OCI-LY3 (cell line): Measurements from ENCODE around the gene CACTIN.

ENCODE experiments used
- H2AFZ ChIP-seq: fragments of 200-600, 300-600 bp; shearing (Covaris generic); 2 replicates; pipeline ENCODE4 v1.6.0; 2014; ENCODE audit warnings: antibody characterized with exemption, low read depth, low read length
- H3K27ac ChIP-seq: fragments of 200-600, 300-600 bp; sonication (generic); 2 replicates; pipeline ENCODE4 v1.5.1; 2014; ENCODE audit warnings: mild to moderate bottlenecking, low read length, moderate library complexity, mixed read lengths
- H3K27me3 ChIP-seq: fragments of 200-600, 300-600 bp; sonication (generic); 2 replicates; pipeline ENCODE4 v1.6.1; 2014; ENCODE audit warnings: low read depth, low read length, mixed read lengths
- H3K36me3 ChIP-seq: fragments of 200-600, 300-600 bp; sonication (generic); replicated peaks from 2 replicates; pipeline ENCODE3; 2014; ENCODE audit warnings: low read depth, low read length, mixed read lengths
- H3K4me1 ChIP-seq: fragments of 300-600, 200-600 bp; sonication (generic); 2 replicates; pipeline ENCODE4 v1.6.1; 2014; ENCODE audit warnings: low read length, mixed read lengths
- H3K4me2 ChIP-seq: fragments of 200-600, 300-600 bp; sonication (generic); 2 replicates; pipeline ENCODE4 v1.6.1; 2014; ENCODE audit warnings: low read length, mixed read lengths
- H3K4me3 ChIP-seq: fragments of 300-600, 200-600 bp; sonication (generic); 2 replicates; pipeline ENCODE4 v1.5.1; 2014; ENCODE audit warnings: antibody characterized with exemption, mild to moderate bottlenecking, low read length, moderate library complexity
- H3K79me2 ChIP-seq: fragments of 300-600, 200-600 bp; shearing (Covaris generic); 2 replicates; pipeline ENCODE4 v1.6.1; 2014; ENCODE audit warnings: mild to moderate bottlenecking, low read length, mixed read lengths
- H3K9ac ChIP-seq: fragments of 300-600, 200-600 bp; shearing (Covaris generic); 2 replicates; pipeline ENCODE4 v1.6.0; 2014; ENCODE audit warnings: mild to moderate bottlenecking, low read length, moderate library complexity
- H3K9me3 ChIP-seq: fragments of 200-600, 300-600 bp; shearing (Covaris generic); 2 replicates; pipeline ENCODE4 v1.6.1; 2014; ENCODE audit warnings: low read length, mixed read lengths; ENCODE audit not compliant: insufficient read depth
- H4K20me1 ChIP-seq: fragments of 200-600, 300-600 bp; sonication (generic); 2 replicates; pipeline ENCODE4 v1.6.1; 2016; ENCODE audit warnings: low read length, mixed read lengths; ENCODE audit not compliant: insufficient read depth
- CTCF ChIP-seq: fragments of 200-600, 300-600 bp; sonication (generic); IDR thresholded peaks from 2 replicates; pipeline ENCODE4 v1.5.1; 2014; ENCODE audit warnings: antibody characterized with exemption, low read length, low read depth
- EZH2phosphoT487 ChIP-seq: fragments of 200-600 bp; shearing (Covaris generic); IDR thresholded peaks from 2 replicates; pipeline ENCODE4 v1.6.1; 2018; ENCODE audit warnings: antibody characterized with exemption, mixed run types, low read depth

The CACTIN gene

GRCh38 chr19:3636506-3636905 lies 9.9 kb upstream of the CACTIN start:
- Histone ChIP-seq H2AFZ (no peak overlapping the region), H3K9me3 (no peaks in the 10 kb centered on the region), H3K4me1 (no peaks in the 10 kb centered on the region), H4K20me1 (no peaks in the 10 kb centered on the region; the same call in 1 of the 2 replicates), H3K27ac (no peak overlapping the region), H3K9ac (no peak overlapping the region), H3K27me3 (no peaks in the 10 kb centered on the region), H3K4me3 (no peak overlapping the region), H3K79me2 (no peaks in the 10 kb centered on the region), H3K36me3 (peaks cover 12% of the 10 kb centered on the region), H3K4me2 (no peak overlapping the region)
- TF ChIP-seq EZH2phosphoT487 (no peak), CTCF (no peak)

- no peaks in the 10 kb centered on the region for H4K20me1 ChIP-seq
- peaks cover 12% of the 10 kb centered on the region for H3K36me3 ChIP-seq
- no peak overlapping the region for H3K4me2 ChIP-seq
- no peaks in the 10 kb centered on the region for H3K9me3 ChIP-seq
- H3K27ac ChIP-seq, result no peak overlapping the region
- H3K4me1 ChIP-seq, result no peaks in the 10 kb centered on the region
- H2AFZ ChIP-seq, result no peak overlapping the region
- no peak overlapping the region for H3K9ac ChIP-seq
- H3K4me3 ChIP-seq, result no peak overlapping the region
- H3K27me3 ChIP-seq, result no peaks in the 10 kb centered on the region
- H3K79me2 ChIP-seq, result no peaks in the 10 kb centered on the region
- TF ChIP-seq EZH2phosphoT487 (no peak), CTCF (no peak)
Observed at GRCh38 chr19:3634496-3635045, 8.0 kb upstream of the CACTIN start.

GRCh38 chr19:3633559-3633988 lies 7.0 kb upstream of the CACTIN start:
- no peaks in the 10 kb centered on the region for H3K9me3 ChIP-seq
- H3K4me1 ChIP-seq, result no peaks in the 10 kb centered on the region
- H3K4me3 ChIP-seq, result no peak overlapping the region
- peaks cover 11% of the 10 kb centered on the region for H3K36me3 ChIP-seq
- no peak overlapping the region for H3K27ac ChIP-seq
- TF ChIP-seq EZH2phosphoT487 (no peak), CTCF (no peak)
- no peak overlapping the region for H2AFZ ChIP-seq
- no peak overlapping the region for H3K9ac ChIP-seq
- H3K79me2 ChIP-seq, result no peaks in the 10 kb centered on the region
- H3K27me3 ChIP-seq, result no peaks in the 10 kb centered on the region
- H4K20me1 ChIP-seq, result no peaks in the 10 kb centered on the region
- H3K4me2 ChIP-seq, result no peak overlapping the region

- H3K4me1 ChIP-seq, result no peaks in the 10 kb centered on the region
Observed at GRCh38 chr19:3632739-3633558, 6.4 kb upstream of the CACTIN start.

More at GRCh38 chr19:3632739-3633558, 6.4 kb upstream of the CACTIN start:
- Histone ChIP-seq H2AFZ (no peak overlapping the region), H3K79me2 (no peaks in the 10 kb centered on the region), H4K20me1 (no peaks in the 10 kb centered on the region), H3K27me3 (no peaks in the 10 kb centered on the region), H3K4me2 (no peak overlapping the region), H3K36me3 (peaks cover 11% of the 10 kb centered on the region), H3K27ac (no peak overlapping the region), H3K4me3 (no peak overlapping the region), H3K9ac (no peak overlapping the region), H3K9me3 (no peaks in the 10 kb centered on the region)
- TF ChIP-seq EZH2phosphoT487, result no peak
- no peak for TF ChIP-seq CTCF
